H1 (cell line): ENCODE measurements around the gene TGM2. TPM values are rescaled to one million over a fixed set of nuclear protein-coding genes. Genes with fewer than 3 reads are reported as not detected.

Experiments
- CTCF ChIA-PET: fragments of 300-600 bp; sonication (Branson Sonifier 250); formaldehyde crosslinking; loops from one replicate; lab custom pipeline; 2021; ENCODE audit not compliant: partially characterized antibody; lab: Charles Lee
- POLR2A ChIA-PET: fragments of 300-600 bp; sonication (Branson Sonifier 250); formaldehyde crosslinking; loops from one replicate; lab custom pipeline; 2021; ENCODE audit warnings: inconsistent platforms; ENCODE audit not compliant: partially characterized antibody; lab: Charles Lee
- DNase-seq, 2 experiments: peaks; one replicate each; pipeline versions ENCODE4 v3.0.0 to v3.0.0-alpha.2; 2010 to 2022; ENCODE audit warnings: low spot score in 2 of 2, low read depth in 1 of 2, mixed read lengths in 1 of 2
- FAIRE-seq: peaks from 2 replicates; lab custom pipeline; 2011; peaks lifted over from hg19 to GRCh38; lab: Jason Lieb, UNC
- H2AFZ ChIP-seq: 2 replicates; pipeline ENCODE4 v1.8.1; 2012; ENCODE audit warnings: low read length, inconsistent platforms
- H2AK5ac ChIP-seq: 2 replicates; pipeline ENCODE4 v1.6.1; 2013; ENCODE audit warnings: low read depth, low read length
- H2BK120ac ChIP-seq: replicated peaks from 2 replicates; pipeline ENCODE3; 2013; ENCODE audit warnings: low read depth, low read length, inconsistent platforms
- H2BK12ac ChIP-seq: 2 replicates; pipeline ENCODE4 v1.6.1; 2013; ENCODE audit warnings: low read depth, low read length
- H2BK15ac ChIP-seq: 2 replicates; pipeline ENCODE4 v1.6.1; 2013; ENCODE audit warnings: low read length
- H2BK20ac ChIP-seq: 2 replicates; pipeline ENCODE4 v1.6.1; 2013; ENCODE audit warnings: low read length
- H2BK5ac ChIP-seq: 2 replicates; pipeline ENCODE4 v1.6.1; 2013; ENCODE audit warnings: low read depth, low read length
- H3K14ac ChIP-seq: 2 replicates; pipeline ENCODE4 v1.6.1; 2013; ENCODE audit warnings: inconsistent platforms; ENCODE audit not compliant: insufficient read length
- H3K18ac ChIP-seq: 2 replicates; pipeline ENCODE4 v1.6.1; 2013; ENCODE audit warnings: low read length; ENCODE audit errors: extremely low read depth
- H3K23ac ChIP-seq: 2 replicates; pipeline ENCODE4 v1.6.1; 2013; ENCODE audit warnings: inconsistent platforms; ENCODE audit not compliant: insufficient read length
- H3K23me2 ChIP-seq: 2 replicates; pipeline ENCODE4 v1.6.1; 2013; ENCODE audit warnings: low read depth, low read length
- H3K27ac ChIP-seq: 2 replicates; pipeline ENCODE4 v1.6.1; 2011; ENCODE audit warnings: low read depth, low read length, inconsistent platforms
- H3K27me3 ChIP-seq, 4 experiments: replicated peaks in 1 of 4; 1 replicate in 1 of 4; 2 replicates in 3 of 4; pipeline versions ENCODE4 v1.6.1 to v1.8.1; 2011 to 2013; ENCODE audit warnings: low read length in 3 of 4, mild to moderate bottlenecking in 3 of 4, inconsistent platforms in 2 of 4, mixed read lengths in 2 of 4, moderate library complexity in 1 of 4; ENCODE audit not compliant: control insufficient read depth in 3 of 4, insufficient read depth in 3 of 4; ENCODE audit errors: extremely low read depth in 1 of 4
- H3K36me3 ChIP-seq, 4 experiments: 2 replicates each; pipeline versions ENCODE4 v1.6.1 to v1.8.1; 2011 to 2013; ENCODE audit warnings: mild to moderate bottlenecking in 4 of 4, low read length in 3 of 4, moderate library complexity in 2 of 4, control low read depth in 1 of 4, inconsistent platforms in 1 of 4; ENCODE audit not compliant: insufficient read depth in 4 of 4, control insufficient read depth in 2 of 4
- H3K4ac ChIP-seq: replicated peaks from 2 replicates; pipeline ENCODE3; 2013; ENCODE audit warnings: low read length, low read depth, mixed read lengths, inconsistent platforms; ENCODE audit not compliant: insufficient read length
- H3K4me1 ChIP-seq, 4 experiments: replicated peaks in 1 of 4; 1 replicate in 1 of 4; 2 replicates in 3 of 4; pipeline versions ENCODE4 v1.6.1 to v1.8.1; 2011 to 2013; ENCODE audit warnings: low read length in 3 of 4, inconsistent platforms in 2 of 4, mixed read lengths in 1 of 4; ENCODE audit not compliant: insufficient read depth in 4 of 4, control insufficient read depth in 3 of 4
- H3K4me2 ChIP-seq, 2 experiments: 2 replicates each; pipeline versions ENCODE4 v1.6.1 to v1.8.1; 2011 to 2013; ENCODE audit warnings: low read depth in 2 of 2, low read length in 2 of 2, control low read depth in 1 of 2, inconsistent platforms in 1 of 2, mild to moderate bottlenecking in 1 of 2; ENCODE audit not compliant: insufficient read depth in 1 of 2
- H3K4me3 ChIP-seq, 4 experiments: fragments of 200-600, 300-600 bp in 1 of 4; sonication (generic), shearing (Covaris generic), sonication (Bioruptor Twin) in 1 of 4; 2 replicates each; pipeline versions ENCODE4 v1.5.1 to v1.8.1; 2011 to 2016; ENCODE audit warnings: low read length in 4 of 4, low read depth in 3 of 4, control low read depth in 2 of 4, inconsistent platforms in 2 of 4, mild to moderate bottlenecking in 2 of 4, mixed read lengths in 1 of 4, moderate library complexity in 1 of 4; ENCODE audit not compliant: insufficient read depth in 2 of 4; ENCODE audit errors: extremely low read depth in 1 of 4
- H3K56ac ChIP-seq: replicated peaks from 2 replicates; pipeline ENCODE3; 2013; ENCODE audit warnings: low read depth, mild to moderate bottlenecking, mixed read lengths, low read length, inconsistent platforms; ENCODE audit not compliant: insufficient read length
- H3K79me1 ChIP-seq: 2 replicates; pipeline ENCODE4 v1.6.1; 2013; ENCODE audit warnings: low read depth, low read length, control low read depth
- H3K79me2 ChIP-seq, 2 experiments: 2 replicates each; pipeline versions ENCODE4 v1.6.1 to v1.8.1; 2012 to 2013; ENCODE audit warnings: low read length in 2 of 2, mild to moderate bottlenecking in 2 of 2, inconsistent platforms in 1 of 2; ENCODE audit not compliant: insufficient read depth in 2 of 2, control insufficient read depth in 1 of 2
- H3K9ac ChIP-seq, 4 experiments: replicated peaks in 1 of 4; 1 replicate in 1 of 4; 2 replicates in 3 of 4; pipeline versions ENCODE4 v1.6.1 to v1.8.1; 2011 to 2013; ENCODE audit warnings: low read depth in 3 of 4, low read length in 3 of 4, control low read depth in 2 of 4, mild to moderate bottlenecking in 2 of 4, moderate library complexity in 2 of 4, inconsistent platforms in 1 of 4; ENCODE audit errors: extremely low read depth in 1 of 4
- H3K9me3 ChIP-seq, 2 experiments: 2 replicates each; pipeline versions ENCODE4 v1.6.1 to v1.8.1; 2012 to 2013; ENCODE audit warnings: mild to moderate bottlenecking in 2 of 2, moderate library complexity in 2 of 2, control low read depth in 1 of 2, inconsistent platforms in 1 of 2, low read depth in 1 of 2, low read length in 1 of 2, mixed read lengths in 1 of 2; ENCODE audit not compliant: insufficient read depth in 2 of 2
- H4K20me1 ChIP-seq, 2 experiments: replicated peaks in 1 of 2; 2 replicates each; pipeline versions ENCODE3 to v1.8.1; 2011 to 2013; ENCODE audit warnings: inconsistent platforms in 2 of 2, low read length in 2 of 2, mild to moderate bottlenecking in 1 of 2; ENCODE audit not compliant: insufficient read depth in 2 of 2, control insufficient read depth in 1 of 2
- H4K5ac ChIP-seq: 2 replicates; pipeline ENCODE4 v1.6.1; 2013; ENCODE audit warnings: low read length, low read depth, mixed read lengths, inconsistent platforms; ENCODE audit not compliant: insufficient read length
- H4K8ac ChIP-seq: 2 replicates; pipeline ENCODE4 v1.8.0; 2013; ENCODE audit warnings: mild to moderate bottlenecking, moderate library complexity, low read length, inconsistent platforms; ENCODE audit not compliant: insufficient read depth; ENCODE audit errors: extremely low read depth
- H4K91ac ChIP-seq: replicated peaks from 2 replicates; pipeline ENCODE3; 2013; ENCODE audit warnings: low read length, mixed read lengths, inconsistent platforms; ENCODE audit not compliant: insufficient read length
- ATF3 ChIP-seq: IDR thresholded peaks from 2 replicates; pipeline ENCODE4 v1.6.1; 2011; ENCODE audit warnings: low read depth, mild to moderate bottlenecking, low read length; ENCODE audit not compliant: insufficient read depth
- BACH1 ChIP-seq: IDR thresholded peaks from 2 replicates; pipeline ENCODE4 v1.6.1; 2012; ENCODE audit warnings: low read length, improper control_type of control experiment
- CEBPB ChIP-seq: IDR thresholded peaks from 2 replicates; pipeline ENCODE4 v1.6.1; 2012; ENCODE audit warnings: low read depth, low read length
- EGR1 ChIP-seq: IDR thresholded peaks from 2 replicates; pipeline ENCODE4 v1.6.1; 2011; ENCODE audit warnings: low read depth, low read length, borderline replicate concordance
- GTF2F1 ChIP-seq: IDR thresholded peaks from 2 replicates; pipeline ENCODE4 v1.6.1; 2012; ENCODE audit warnings: low read depth, low read length, improper control_type of control experiment, borderline replicate concordance
- HDAC2 ChIP-seq, 2 experiments: fragments of 300-600 bp in 1 of 2; sonication (generic) in 1 of 2; IDR thresholded peaks; 2 replicates each; pipeline ENCODE4 v1.6.1; 2011 to 2012; ENCODE audit warnings: low read depth in 2 of 2, low read length in 2 of 2, mild to moderate bottlenecking in 2 of 2, moderate library complexity in 2 of 2, borderline replicate concordance in 1 of 2, inconsistent platforms in 1 of 2
- JUN ChIP-seq: IDR thresholded peaks from 2 replicates; pipeline ENCODE4 v1.6.1; 2011; ENCODE audit warnings: low read depth, mild to moderate bottlenecking, improper control_type of control experiment, low read length
- MAFK ChIP-seq: IDR thresholded peaks from 2 replicates; pipeline ENCODE4 v1.6.1; 2012; ENCODE audit warnings: low read depth, mild to moderate bottlenecking, improper control_type of control experiment, low read length
- RXRA ChIP-seq: IDR thresholded peaks from 2 replicates; pipeline ENCODE4 v1.6.1; 2011; ENCODE audit warnings: low read depth, mild to moderate bottlenecking, low read length, moderate library complexity; ENCODE audit not compliant: insufficient read depth
- SIN3A ChIP-seq, 2 experiments: IDR thresholded peaks in 1 of 2; conservative IDR thresholded peaks in 1 of 2; 2 replicates each; pipeline ENCODE4 v1.6.1; 2011 to 2012; ENCODE audit warnings: low read length in 2 of 2, improper control_type of control experiment in 1 of 2, low read depth in 1 of 2, mild to moderate bottlenecking in 1 of 2
- SP2 ChIP-seq: IDR thresholded peaks from 2 replicates; pipeline ENCODE4 v1.6.1; 2012; ENCODE audit warnings: mild to moderate bottlenecking, low read length, inconsistent platforms
- TBP ChIP-seq: IDR thresholded peaks from 2 replicates; pipeline ENCODE4 v1.6.1; 2011; ENCODE audit warnings: low read depth, low read length, improper control_type of control experiment
- WGBS, 2 experiments: shearing (Covaris generic) in 1 of 2; methylation state at CpG; one replicate each; pipeline versions ENCODE4 v1.1.6 to v1.1.7; 2013 to 2015; ENCODE audit warnings: low lambda C conversion rate in 2 of 2, mixed read lengths in 2 of 2, inconsistent platforms in 1 of 2, low coverage in 1 of 2, missing lambda C conversion rate in 1 of 2; ENCODE audit not compliant: insufficient replicate concordance in 2 of 2, insufficient coverage in 1 of 2, insufficient read length in 1 of 2; ENCODE audit errors: extremely low coverage in 1 of 2, missing lambda C conversion rate in 1 of 2; 5-methylcytosine and 5-hydroxymethylcytosine counted together
- polyA plus RNA-seq, 7 experiments: library from polyadenylated mRNA; depleted of rRNA in 3 of 7; stranded (reverse) in 5 of 7; unstranded in 2 of 7; fragments of >200 nt in 5 of 7; fragments of 200-250 nt in 2 of 7; gene quantifications; 1 replicate in 5 of 7; 2 replicates in 1 of 7; 4 replicates in 1 of 7; pipeline versions ENCODE4 v1.2.1 to v1.2.3, GENCODE V29; 2011 to 2013; ENCODE audit warnings: missing spikeins in 2 of 7, mixed read lengths in 2 of 7
- total RNA-seq: library from RNA; stranded (reverse); fragmentation: NEBNext Ultra II Directional; extraction: Animal tissue kit (Norgen Biotek cat#: 25700); gene quantifications from 2 replicates; pipeline ENCODE4 v1.2.1, GENCODE V29; 2021
- TF ChIP-seq, protein P1 (sequence below): IDR thresholded peaks from 2 replicates; pipeline ENCODE4 v1.6.1; 2011; ENCODE audit warnings: low read length, improper control_type of control experiment

TGM2 gene
- total and polyA plus RNA-seq, 2 of the 8 experiments (the other 6 are each of a cell fraction or from before 2014, with no cell fraction given): 0.86 to 1.0 TPM

DNA sequence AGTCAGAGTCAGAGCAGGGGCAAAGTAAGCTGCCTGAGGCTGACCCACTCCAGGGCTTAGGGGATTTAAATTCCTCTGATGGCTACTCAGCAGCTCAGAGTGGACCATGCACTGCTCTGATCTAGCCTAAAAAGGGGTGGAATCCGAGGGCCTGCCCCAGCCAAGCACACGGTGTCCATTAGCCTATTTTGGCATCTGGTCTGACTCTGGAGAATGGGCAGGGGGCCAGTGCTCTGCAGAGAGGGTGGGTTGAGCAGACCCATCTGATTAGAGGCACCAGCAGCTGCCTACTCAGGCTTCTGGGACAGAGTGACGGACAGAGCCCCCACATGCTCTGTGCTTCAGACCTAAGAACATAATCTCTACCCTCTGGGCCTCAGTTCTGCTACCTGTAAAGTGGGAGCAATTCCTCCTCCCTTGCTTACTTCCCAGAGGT, 25.9 kb upstream of the TGM2 start:
- Histone ChIP-seq H2AFZ (no peak overlapping the region), H3K18ac (no peak overlapping the region), H3K27me3 (no peaks in the 10 kb centered on the region), H3K27ac (no peak overlapping the region), H3K4me2 (no peak overlapping the region), H3K36me3 (no peaks in the 10 kb centered on the region), H3K56ac (no peak overlapping the region), H3K23ac (no peak overlapping the region), H2BK120ac (no peak overlapping the region), H3K14ac (no peak overlapping the region), H2BK15ac (no peak overlapping the region), H2BK20ac (no peak overlapping the region), H4K20me1 (no peaks in the 10 kb centered on the region), H3K4me1 (no peaks in the 10 kb centered on the region), H2AK5ac (no peak overlapping the region), H3K9ac (no peak overlapping the region), H2BK5ac (no peak overlapping the region), H3K9me3 (no peaks in the 10 kb centered on the region), H4K91ac (no peak overlapping the region), H4K5ac (no peak overlapping the region), H3K79me2 (no peaks in the 10 kb centered on the region), H2BK12ac (no peak overlapping the region), H3K4me3 (no peak overlapping the region), H4K8ac (no peak overlapping the region), H3K4ac (no peak overlapping the region), H3K23me2 (peaks cover 2% of the 10 kb centered on the region; the same call in 1 of the 2 replicates), H3K79me1 (no peaks in the 10 kb centered on the region)
- ChIA-PET CTCF (interaction anchor here (0.7 to 8.5 kb wide), 11 partner anchors 15 to 410 kb away, joined by 3 to 64 read pairs (median 4); partner anchors contain the start of gene TGM2), POLR2A (no interaction called here)
- WGBS, 2 experiments: 86% methylated on average over 3 of the region's 3 CpGs; no CpG with 5 or more reads in 1 of the 2 experiments
- DNase-seq (no peak), FAIRE-seq (no peak)
- TF ChIP-seq ATF3 (no peak), EGR1 (no peak), MAFK (no peak), RXRA (no peak), BACH1 (no peak), SP2 (no peak), JUN (no peak), TBP (no peak), GTF2F1 (no peak), CEBPB (no peak), SIN3A (conservative IDR thresholded peaks at IDR 0.05 in 1 of 2, IDR thresholded peaks at IDR 0.05 in 1 of 2; ENCODE audit: low read depth in 1 of 2, low read length in 2 of 2) (no peak), HDAC2 (IDR thresholded peaks at IDR 0.05; ENCODE audit: borderline replicate concordance in 1 of 2, low read depth in 2 of 2, low read length in 2 of 2) (no peak)
- TF ChIP-seq, protein P1, sequence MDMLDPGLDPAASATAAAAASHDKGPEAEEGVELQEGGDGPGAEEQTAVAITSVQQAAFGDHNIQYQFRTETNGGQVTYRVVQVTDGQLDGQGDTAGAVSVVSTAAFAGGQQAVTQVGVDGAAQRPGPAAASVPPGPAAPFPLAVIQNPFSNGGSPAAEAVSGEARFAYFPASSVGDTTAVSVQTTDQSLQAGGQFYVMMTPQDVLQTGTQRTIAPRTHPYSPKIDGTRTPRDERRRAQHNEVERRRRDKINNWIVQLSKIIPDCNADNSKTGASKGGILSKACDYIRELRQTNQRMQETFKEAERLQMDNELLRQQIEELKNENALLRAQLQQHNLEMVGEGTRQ: no peak
